IMR-90 (cell line): ENCODE data around the gene SUCLA2.

ENCODE experiments used
- RAD21 ChIP-seq: IDR thresholded peaks from 2 replicates; pipeline ENCODE4 v1.6.1; 2012; ENCODE audit warnings: low read length, improper control_type of control experiment
- RCOR1 ChIP-seq: IDR thresholded peaks from 2 replicates; pipeline ENCODE4 v1.6.1; 2012; ENCODE audit warnings: mild to moderate bottlenecking, low read length, improper control_type of control experiment; ENCODE audit not compliant: insufficient replicate concordance
- TF ChIP-seq, protein P1 (sequence below): fragments of 150-350 bp; IDR thresholded peaks from 2 replicates; pipeline ENCODE4 v1.6.1; 2017; ENCODE audit warnings: mild to moderate bottlenecking, antibody characterized with exemption, low read length, low read depth

DNA sequence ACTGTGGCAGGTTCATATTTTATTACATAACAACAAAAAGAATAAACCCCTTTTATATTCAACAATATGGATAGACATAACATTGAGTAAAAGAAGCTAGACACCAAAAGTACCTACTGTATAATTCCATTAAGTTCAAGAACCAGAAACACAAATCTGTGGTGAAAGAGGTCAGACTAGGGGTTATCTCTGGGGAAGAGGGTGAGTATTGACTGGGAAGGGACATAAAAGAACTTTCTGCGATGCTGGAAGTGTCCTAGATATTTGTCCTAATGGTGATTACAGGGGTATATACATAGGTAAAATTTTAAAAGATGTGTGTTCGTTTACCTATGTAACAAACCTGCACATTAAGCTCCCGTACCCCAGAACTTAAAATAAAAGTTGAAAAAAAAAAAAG, 103.0 kb downstream of the SUCLA2 start:
- TF ChIP-seq RAD21: no peak
- TF ChIP-seq, protein P1, sequence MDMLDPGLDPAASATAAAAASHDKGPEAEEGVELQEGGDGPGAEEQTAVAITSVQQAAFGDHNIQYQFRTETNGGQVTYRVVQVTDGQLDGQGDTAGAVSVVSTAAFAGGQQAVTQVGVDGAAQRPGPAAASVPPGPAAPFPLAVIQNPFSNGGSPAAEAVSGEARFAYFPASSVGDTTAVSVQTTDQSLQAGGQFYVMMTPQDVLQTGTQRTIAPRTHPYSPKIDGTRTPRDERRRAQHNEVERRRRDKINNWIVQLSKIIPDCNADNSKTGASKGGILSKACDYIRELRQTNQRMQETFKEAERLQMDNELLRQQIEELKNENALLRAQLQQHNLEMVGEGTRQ: no peak
- no peak for TF ChIP-seq RCOR1
